Peyer's patch (tissue), 4 donors: ENCODE results near the gene ADAMTSL3. TPM values are rescaled to one million over a fixed set of nuclear protein-coding genes. Genes with fewer than 3 reads are reported as not detected.

Source experiments
- DNase-seq, 3 donors: peaks; one replicate each; pipeline ENCODE4 v3.0.0-alpha.2; 2017 to 2019
- H3K27ac ChIP-seq, 4 donors: fragments of 200-600 bp; sonication (generic); one replicate each; pipeline ENCODE4 v1.5.1; 2016 to 2019
- H3K27me3 ChIP-seq, 2 donors: fragments of 200-600 bp; sonication (generic); one replicate each; pipeline ENCODE4 v1.5.1; 2019
- H3K36me3 ChIP-seq, 3 donors: fragments of 200-600 bp; sonication (generic); one replicate each; pipeline ENCODE4 v1.5.1; 2016 to 2019
- H3K4me1 ChIP-seq, 4 donors: fragments of 200-600 bp; sonication (generic); one replicate each; pipeline ENCODE4 v1.5.1; 2016 to 2019
- H3K4me3 ChIP-seq, 4 donors: fragments of 200-600 bp; sonication (generic); 1 replicate in 3 of 4; 2 replicates in 1 of 4; pipeline ENCODE4 v1.5.1; 2016 to 2019; ENCODE audit warnings: mild to moderate bottlenecking in 1 of 4
- H3K9me3 ChIP-seq, 4 donors: fragments of 200-600 bp; sonication (generic); one replicate each; pipeline ENCODE4 v1.5.1; 2016 to 2019; ENCODE audit warnings: mild to moderate bottlenecking in 1 of 4
- CTCF ChIP-seq, 6 experiments: fragments of 450-650 bp in 4 of 6; fragments of 200-600 bp in 2 of 6; sonication (generic) in 1 of 6; IDR thresholded peaks; one replicate each; pipeline ENCODE4 v1.5.1; 2017 to 2019; ENCODE audit warnings: antibody characterized with exemption in 6 of 6, mild to moderate bottlenecking in 3 of 6, moderate library complexity in 1 of 6
- POLR2A ChIP-seq, 2 donors: fragments of 450-650 bp; IDR thresholded peaks; one replicate each; pipeline ENCODE4 v1.5.1; 2017; ENCODE audit warnings: antibody characterized with exemption in 2 of 2, mild to moderate bottlenecking in 2 of 2, moderate library complexity in 2 of 2
- total RNA-seq, 4 donors: library from RNA; depleted of rRNA; stranded (reverse); fragments of >200 nt; gene quantifications; one replicate each; pipeline ENCODE4 v1.1.0, GENCODE V29; 2016

ADAMTSL3 gene
- total RNA-seq, 4 donors from 2014 or later, result 0.94 to 9.1 (median 2.8) TPM

GRCh38 chr15:83610901-83611685 lies 42.8 kb upstream of the ADAMTSL3 start:
- Histone ChIP-seq H3K4me1 (no peaks in the 10 kb centered on the region), H3K4me3 (no peak overlapping the region), H3K9me3 (no peaks in the 10 kb centered on the region), H3K27ac (no peak overlapping the region), H3K36me3 (no peaks in the 10 kb centered on the region), H3K27me3 (no peaks in the 10 kb centered on the region)
- TF ChIP-seq POLR2A (IDR thresholded peaks at IDR 0.05), result no peak
- TF ChIP-seq CTCF (IDR thresholded peaks at IDR 0.05), result no peak
- no peak for DNase-seq

- H3K27me3 ChIP-seq, result no peaks in the 10 kb centered on the region
- no peaks in the 10 kb centered on the region for H3K9me3 ChIP-seq
- H3K36me3 ChIP-seq, result no peaks in the 10 kb centered on the region
- no peak overlapping the region for H3K4me3 ChIP-seq
- no peak for DNase-seq
- no peak overlapping the region for H3K27ac ChIP-seq
- H3K4me1 ChIP-seq, result no peaks in the 10 kb centered on the region
- TF ChIP-seq POLR2A (IDR thresholded peaks at IDR 0.05) (no peak), CTCF (IDR thresholded peaks at IDR 0.05) (no peak)
Observed at GRCh38 chr15:83612226-83612625, 41.7 kb upstream of the ADAMTSL3 start.

DNA sequence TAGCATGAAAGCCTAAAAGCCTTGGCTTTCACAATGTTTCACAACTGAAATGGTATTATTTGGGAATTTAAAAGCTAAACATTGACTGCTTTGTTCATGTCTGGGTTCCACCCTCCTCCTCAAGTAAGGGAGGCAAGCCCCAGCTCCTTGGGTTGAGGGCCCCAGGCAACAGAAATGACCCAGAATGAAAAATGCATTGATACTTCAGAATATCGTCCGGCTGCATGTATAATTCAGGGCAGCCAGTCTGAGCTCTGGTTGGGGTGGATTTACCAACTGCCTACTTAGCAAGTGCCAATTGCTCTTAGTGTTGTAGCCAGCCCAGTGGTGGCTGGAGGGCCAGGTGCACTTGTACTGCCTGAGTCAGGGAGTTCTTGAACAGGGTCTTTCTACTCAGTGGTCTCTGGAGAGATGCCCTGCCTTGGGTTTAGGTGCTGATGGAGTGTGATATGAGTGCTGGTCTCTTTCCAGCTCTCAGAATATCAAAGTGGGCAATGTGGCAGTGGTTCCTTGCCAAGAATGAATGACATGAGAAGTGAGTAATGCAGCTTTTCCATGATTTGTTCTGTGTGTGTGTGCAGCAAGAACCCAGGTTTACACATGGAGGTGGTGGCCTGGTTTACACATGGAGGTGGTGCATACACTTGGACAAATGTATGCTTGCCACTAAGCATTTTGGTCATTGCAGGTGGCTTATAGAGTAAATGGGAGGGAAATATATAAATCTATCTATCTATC lies 40.9 kb upstream of the ADAMTSL3 start:
- Histone ChIP-seq H3K9me3 (no peaks in the 10 kb centered on the region), H3K4me1 (no peaks in the 10 kb centered on the region), H3K4me3 (no peak overlapping the region), H3K27ac (no peak overlapping the region), H3K27me3 (no peaks in the 10 kb centered on the region), H3K36me3 (no peaks in the 10 kb centered on the region)
- no peak for DNase-seq
- TF ChIP-seq CTCF (IDR thresholded peaks at IDR 0.05) (no peak), POLR2A (IDR thresholded peaks at IDR 0.05) (no peak)

DNA sequence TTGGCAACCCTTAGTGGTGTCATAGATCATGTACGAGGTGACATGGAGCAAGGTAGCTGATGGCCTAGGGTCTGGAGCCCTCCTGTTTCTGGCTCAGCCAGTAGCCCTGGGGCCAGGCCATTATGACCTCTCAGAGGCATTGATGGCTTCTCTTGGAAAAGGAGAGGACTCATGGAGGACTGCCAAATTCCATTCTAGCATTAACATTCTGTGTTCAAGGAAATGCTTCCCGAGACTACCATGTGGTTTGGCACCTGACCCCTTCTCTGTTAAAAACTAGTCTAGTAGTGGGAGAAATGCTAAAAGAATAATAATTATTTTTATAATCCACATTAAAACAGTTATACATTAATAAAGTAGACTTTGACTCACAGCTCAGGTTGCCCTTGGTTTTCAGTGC lies 40.2 kb upstream of the ADAMTSL3 start:
- H3K27me3 ChIP-seq, result no peaks in the 10 kb centered on the region
- no peak overlapping the region for H3K4me3 ChIP-seq
- no peaks in the 10 kb centered on the region for H3K36me3 ChIP-seq
- no peaks in the 10 kb centered on the region for H3K4me1 ChIP-seq
- no peak overlapping the region for H3K27ac ChIP-seq
- no peaks in the 10 kb centered on the region for H3K9me3 ChIP-seq
- TF ChIP-seq POLR2A (IDR thresholded peaks at IDR 0.05), result no peak
- no peak for TF ChIP-seq CTCF (IDR thresholded peaks at IDR 0.05)
- DNase-seq, result no peak

DNA sequence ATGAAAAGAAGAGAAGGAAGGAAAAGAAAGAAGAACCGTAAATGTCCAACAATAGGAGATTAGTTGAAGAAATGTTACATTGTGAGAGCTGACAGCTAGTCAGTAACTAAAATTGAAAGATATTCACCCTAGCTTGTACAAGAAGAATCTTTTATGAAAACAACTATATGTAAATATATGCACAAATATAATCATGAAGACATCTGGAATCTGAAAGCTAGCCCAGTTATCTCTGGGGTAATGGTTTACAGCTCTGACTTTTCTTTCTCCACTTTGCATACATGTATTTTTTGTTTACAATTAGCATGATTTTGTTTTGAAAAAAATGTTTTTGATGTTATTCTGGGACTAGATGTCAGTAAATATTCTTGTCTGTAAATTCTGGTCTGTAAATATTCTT lies 37.1 kb upstream of the ADAMTSL3 start:
- H3K27me3 ChIP-seq, result no peaks in the 10 kb centered on the region
- no peaks in the 10 kb centered on the region for H3K9me3 ChIP-seq
- H3K4me1 ChIP-seq, result no peaks in the 10 kb centered on the region
- H3K4me3 ChIP-seq, result no peak overlapping the region
- H3K36me3 ChIP-seq, result no peaks in the 10 kb centered on the region
- DNase-seq, result no peak
- H3K27ac ChIP-seq, result no peak overlapping the region
- TF ChIP-seq POLR2A (IDR thresholded peaks at IDR 0.05) (no peak), CTCF (IDR thresholded peaks at IDR 0.05) (no peak)
